HG02973 (cell line): ENCODE data around the gene ST6GALNAC5.

Experiments used
- ATAC-seq: cut with Tn5 transposase; IDR thresholded peaks from one replicate; pipeline ENCODE4 v1.9.1; 2021; ENCODE audit warnings: moderate library complexity; ENCODE audit not compliant: unreplicated experiment

ST6GALNAC5 gene

GRCh38 chr1:77039739-77040138 is 172.5 kb downstream of the ST6GALNAC5 start:
- no peak for ATAC-seq

GRCh38 chr1:77040826-77041225 is 173.5 kb downstream of the ST6GALNAC5 start:
- no peak for ATAC-seq

- ATAC-seq: no peak
Observed at GRCh38 chr1:77044133-77044849, 177.0 kb downstream of the ST6GALNAC5 start.

GRCh38 chr1:77047575-77047974 is 180.3 kb downstream of the ST6GALNAC5 start:
- ATAC-seq: no peak

GRCh38 chr1:77047978-77048614 is 180.8 kb downstream of the ST6GALNAC5 start:
- ATAC-seq: no peak

GRCh38 chr1:77048615-77049005 is 181.3 kb downstream of the ST6GALNAC5 start:
- no peak for ATAC-seq

GRCh38 chr1:77051425-77051824 is 184.1 kb downstream of the ST6GALNAC5 start:
- no peak for ATAC-seq

GRCh38 chr1:77056525-77056924 is 189.2 kb downstream of the ST6GALNAC5 start:
- ATAC-seq: no peak

- no peak for ATAC-seq
Observed at GRCh38 chr1:77057994-77058585, 190.8 kb downstream of the ST6GALNAC5 start.

GRCh38 chr1:77060000-77060399 is 192.7 kb downstream of the ST6GALNAC5 start:
- no peak for ATAC-seq

- ATAC-seq: no peak
Observed at GRCh38 chr1:77061162-77061561, 193.9 kb downstream of the ST6GALNAC5 start.

- no peak for ATAC-seq
Observed at GRCh38 chr1:77063118-77063517, 195.8 kb downstream of the ST6GALNAC5 start.

GRCh38 chr1:77064246-77064645 is 197.0 kb downstream of the ST6GALNAC5 start:
- no peak for ATAC-seq

- no peak for ATAC-seq
Observed at GRCh38 chr1:77065693-77066342, 198.5 kb downstream of the ST6GALNAC5 start.

- ATAC-seq: no peak
Observed at GRCh38 chr1:77068013-77068412, 200.7 kb downstream of the ST6GALNAC5 start.

GRCh38 chr1:77076759-77077158 is 209.5 kb downstream of the ST6GALNAC5 start:
- no peak for ATAC-seq

- ATAC-seq: no peak
Observed at GRCh38 chr1:77081834-77082233, 214.6 kb downstream of the ST6GALNAC5 start.

- ATAC-seq: no peak
Observed at GRCh38 chr1:77084457-77084856, 217.2 kb downstream of the ST6GALNAC5 start.

- no peak for ATAC-seq
Observed at GRCh38 chr1:77085109-77085508, 217.8 kb downstream of the ST6GALNAC5 start.

- no peak for ATAC-seq
Observed at GRCh38 chr1:77089756-77090155, 222.5 kb downstream of the ST6GALNAC5 start.

GRCh38 chr1:77095236-77095635 is 228.0 kb downstream of the ST6GALNAC5 start:
- ATAC-seq: no peak
